Karpas-422 (cell line): ENCODE data around the gene COL16A1. TPM values are rescaled to one million over a fixed set of nuclear protein-coding genes. Genes with fewer than 3 reads are reported as not detected.

Source experiments
- DNase-seq: peaks from one replicate; pipeline ENCODE4 v3.0.0-alpha.2; 2015
- H2AFZ ChIP-seq: fragments of 200-600 bp; sonication (generic); 2 replicates; pipeline ENCODE4 v1.6.1; 2014; ENCODE audit warnings: antibody characterized with exemption, low read length, mixed read lengths
- H3K27ac ChIP-seq: fragments of 200-600 bp; sonication (generic); 2 replicates; pipeline ENCODE4 v1.5.1; 2014; ENCODE audit warnings: mild to moderate bottlenecking, low read length, moderate library complexity
- H3K27me3 ChIP-seq: fragments of 200-600 bp; sonication (generic); 2 replicates; pipeline ENCODE4 v1.6.1; 2014; ENCODE audit warnings: low read length, mixed read lengths
- H3K36me3 ChIP-seq: fragments of 200-600 bp; sonication (generic); 2 replicates; pipeline ENCODE4 v1.6.1; 2014; ENCODE audit warnings: low read length, mixed read lengths; ENCODE audit not compliant: insufficient read depth
- H3K4me1 ChIP-seq: fragments of 200-600 bp; sonication (generic); 2 replicates; pipeline ENCODE4 v1.6.1; 2014; ENCODE audit warnings: mild to moderate bottlenecking, low read length, mixed read lengths
- H3K4me2 ChIP-seq: fragments of 200-600 bp; sonication (generic); 2 replicates; pipeline ENCODE4 v1.6.1; 2014; ENCODE audit warnings: low read length, low read depth, mild to moderate bottlenecking; ENCODE audit not compliant: poor library complexity, severe bottlenecking
- H3K4me3 ChIP-seq: fragments of 200-600 bp; sonication (generic); 2 replicates; pipeline ENCODE4 v1.5.1; 2014; ENCODE audit warnings: mild to moderate bottlenecking, antibody characterized with exemption, low read length, mixed read lengths
- H3K79me2 ChIP-seq: fragments of 200-600 bp; sonication (generic); 2 replicates; pipeline ENCODE4 v1.6.1; 2014; ENCODE audit warnings: mild to moderate bottlenecking, low read length, mixed read lengths
- H3K9ac ChIP-seq: fragments of 200-600 bp; sonication (generic); 2 replicates; pipeline ENCODE4 v1.6.0; 2014; ENCODE audit warnings: low read length
- H3K9me2 ChIP-seq: fragments of 200-600 bp; sonication (generic), shearing (Covaris generic); replicated peaks from 2 replicates; pipeline ENCODE4 v1.6.0; 2014; ENCODE audit warnings: mild to moderate bottlenecking, low read length, moderate library complexity; ENCODE audit not compliant: insufficient read depth
- H3K9me3 ChIP-seq: fragments of 300-700, 200-600 bp; sonication (generic); 2 replicates; pipeline ENCODE4 v1.6.1; 2014; ENCODE audit warnings: low read length, mixed read lengths
- H4K20me1 ChIP-seq: fragments of 200-600 bp; sonication (generic); 2 replicates; pipeline ENCODE4 v1.6.1; 2014; ENCODE audit warnings: mild to moderate bottlenecking, antibody characterized with exemption, low read length, low read depth; ENCODE audit not compliant: insufficient read depth
- total RNA-seq: library from RNA; depleted of rRNA; stranded (reverse); fragments of >200 nt; shearing (Covaris generic); gene quantifications from 2 replicates; pipeline ENCODE4 v1.2.3, GENCODE V29; 2014; ENCODE audit warnings: low replicate concordance

COL16A1 gene
- total RNA-seq, 1 experiment from 2014 or later: not detected

DNA sequence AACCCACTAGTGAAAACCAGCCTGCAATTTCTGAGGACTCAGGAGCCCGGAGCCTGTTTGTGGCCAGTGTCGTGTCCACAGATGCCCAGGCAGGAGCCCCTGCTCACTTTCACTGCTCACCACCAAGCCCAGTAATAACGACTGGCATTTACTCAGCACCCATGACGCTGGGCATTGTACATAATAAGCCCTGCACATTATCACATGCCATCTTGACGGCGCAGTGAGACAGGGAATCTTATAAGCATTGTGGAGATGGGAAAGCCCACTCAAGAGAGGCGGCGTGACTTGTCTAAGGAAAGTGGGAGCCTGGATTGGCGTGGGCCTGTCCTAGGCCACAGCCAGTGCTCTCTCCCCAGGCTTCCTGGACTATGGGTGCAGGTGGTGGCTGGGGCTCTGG, 30.4 kb downstream of the COL16A1 start:
- no peaks in the 10 kb centered on the region for H3K79me2 ChIP-seq
- H3K36me3 ChIP-seq: no peaks in the 10 kb centered on the region
- H3K4me1 ChIP-seq: no peaks in the 10 kb centered on the region
- H3K9ac ChIP-seq: no peak overlapping the region
- H3K4me2 ChIP-seq: no peak overlapping the region
- no peak overlapping the region for H3K27ac ChIP-seq
- no peak overlapping the region for H3K4me3 ChIP-seq
- H4K20me1 ChIP-seq: no peaks in the 10 kb centered on the region
- H3K27me3 ChIP-seq: no peaks in the 10 kb centered on the region
- no peak for DNase-seq
- H3K9me2 ChIP-seq: no peaks in the 10 kb centered on the region
- no peak overlapping the region for H2AFZ ChIP-seq
- H3K9me3 ChIP-seq: no peaks in the 10 kb centered on the region

DNA sequence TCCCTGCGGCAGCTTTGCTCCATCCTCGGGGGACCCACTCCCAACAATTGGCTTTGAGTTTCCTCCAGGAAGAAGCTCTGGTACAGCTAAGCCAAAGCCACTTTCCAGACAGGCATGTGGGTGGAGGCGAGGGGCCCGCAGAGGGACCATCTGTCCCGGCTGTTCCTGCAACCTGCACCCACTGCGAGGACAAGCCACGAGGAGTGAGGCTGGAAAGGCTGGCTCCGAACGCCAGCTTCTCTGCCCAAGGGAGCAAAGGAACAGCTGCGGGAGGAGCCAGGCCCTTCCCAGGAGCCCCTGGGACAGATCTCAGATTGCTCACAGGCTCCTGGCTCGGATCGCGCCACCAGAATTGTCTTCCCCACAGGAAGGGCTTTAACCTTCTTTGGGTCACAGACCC, 30.8 kb downstream of the COL16A1 start:
- no peaks in the 10 kb centered on the region for H3K36me3 ChIP-seq
- no peak overlapping the region for H3K27ac ChIP-seq
- no peaks in the 10 kb centered on the region for H3K27me3 ChIP-seq
- no peak overlapping the region for H3K9ac ChIP-seq
- H3K4me2 ChIP-seq: no peak overlapping the region
- no peaks in the 10 kb centered on the region for H3K9me2 ChIP-seq
- H4K20me1 ChIP-seq: no peaks in the 10 kb centered on the region
- H3K4me3 ChIP-seq: no peak overlapping the region
- no peaks in the 10 kb centered on the region for H3K9me3 ChIP-seq
- no peaks in the 10 kb centered on the region for H3K4me1 ChIP-seq
- no peak for DNase-seq
- no peak overlapping the region for H2AFZ ChIP-seq
- H3K79me2 ChIP-seq: no peaks in the 10 kb centered on the region

- H4K20me1 ChIP-seq: no peaks in the 10 kb centered on the region
- DNase-seq: no peak
- no peaks in the 10 kb centered on the region for H3K4me1 ChIP-seq
- no peak overlapping the region for H2AFZ ChIP-seq
- no peak overlapping the region for H3K4me3 ChIP-seq
- H3K79me2 ChIP-seq: no peaks in the 10 kb centered on the region
- no peak overlapping the region for H3K27ac ChIP-seq
- H3K9me2 ChIP-seq: no peaks in the 10 kb centered on the region
- no peaks in the 10 kb centered on the region for H3K9me3 ChIP-seq
- no peak overlapping the region for H3K4me2 ChIP-seq
- H3K27me3 ChIP-seq: no peaks in the 10 kb centered on the region
- H3K36me3 ChIP-seq: no peaks in the 10 kb centered on the region
- no peak overlapping the region for H3K9ac ChIP-seq
These were observed 32.1 kb downstream of the COL16A1 start for GRCh38 chr1:31671561-31672201.

DNA sequence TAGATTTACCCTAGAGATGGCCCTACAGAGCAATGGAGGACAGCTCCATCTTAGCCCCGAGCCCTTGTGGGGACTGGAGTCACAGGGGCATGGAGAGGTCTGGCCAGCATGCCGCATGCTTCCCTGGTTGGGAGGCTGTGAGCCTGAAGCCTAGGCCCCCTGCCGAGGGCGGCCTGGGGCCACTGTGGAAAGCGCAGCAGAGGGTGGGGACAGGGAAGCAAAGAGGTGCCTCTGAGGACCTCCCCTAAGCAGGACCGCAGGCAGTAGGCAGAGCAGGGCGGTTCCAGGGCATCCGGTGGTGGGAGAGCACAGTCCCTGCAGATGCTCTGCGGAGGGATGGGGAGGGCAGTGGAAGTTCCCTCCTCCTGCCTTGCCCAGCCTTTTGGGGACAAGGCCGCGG, 32.7 kb downstream of the COL16A1 start:
- H3K9me3 ChIP-seq: no peaks in the 10 kb centered on the region
- no peaks in the 10 kb centered on the region for H3K4me1 ChIP-seq
- no peaks in the 10 kb centered on the region for H3K27me3 ChIP-seq

DNA sequence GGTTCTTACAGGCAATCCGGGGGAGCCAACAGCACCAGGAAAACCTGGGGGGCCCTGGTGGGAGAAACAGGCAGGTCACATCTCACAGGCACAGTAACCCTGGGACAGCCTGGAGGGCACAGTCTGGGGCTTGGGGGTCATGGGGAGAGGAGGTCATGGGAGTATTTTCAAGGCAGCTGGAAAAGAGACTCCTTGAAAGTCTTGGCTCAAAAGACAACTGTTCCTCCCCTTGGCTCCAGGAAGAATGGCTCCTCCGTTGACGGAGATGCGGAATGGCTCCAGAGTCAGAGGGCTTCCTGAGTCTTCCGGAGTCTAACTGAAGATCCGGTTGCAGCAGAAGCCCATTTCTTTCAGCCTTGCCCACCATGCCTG, 33.2 kb downstream of the COL16A1 start:
- no peak overlapping the region for H3K4me2 ChIP-seq
- H2AFZ ChIP-seq: no peak overlapping the region
- H3K4me3 ChIP-seq: no peak overlapping the region

More for the DNA sequence above, 32.7 kb downstream of the COL16A1 start:
- H3K9ac ChIP-seq: no peak overlapping the region
- no peak overlapping the region for H2AFZ ChIP-seq
- H4K20me1 ChIP-seq: no peaks in the 10 kb centered on the region
- DNase-seq: no peak
- H3K4me2 ChIP-seq: no peak overlapping the region
- H3K4me3 ChIP-seq: no peak overlapping the region
- H3K36me3 ChIP-seq: no peaks in the 10 kb centered on the region
- no peaks in the 10 kb centered on the region for H3K9me2 ChIP-seq
- H3K79me2 ChIP-seq: no peaks in the 10 kb centered on the region
- H3K27ac ChIP-seq: no peak overlapping the region

DNA sequence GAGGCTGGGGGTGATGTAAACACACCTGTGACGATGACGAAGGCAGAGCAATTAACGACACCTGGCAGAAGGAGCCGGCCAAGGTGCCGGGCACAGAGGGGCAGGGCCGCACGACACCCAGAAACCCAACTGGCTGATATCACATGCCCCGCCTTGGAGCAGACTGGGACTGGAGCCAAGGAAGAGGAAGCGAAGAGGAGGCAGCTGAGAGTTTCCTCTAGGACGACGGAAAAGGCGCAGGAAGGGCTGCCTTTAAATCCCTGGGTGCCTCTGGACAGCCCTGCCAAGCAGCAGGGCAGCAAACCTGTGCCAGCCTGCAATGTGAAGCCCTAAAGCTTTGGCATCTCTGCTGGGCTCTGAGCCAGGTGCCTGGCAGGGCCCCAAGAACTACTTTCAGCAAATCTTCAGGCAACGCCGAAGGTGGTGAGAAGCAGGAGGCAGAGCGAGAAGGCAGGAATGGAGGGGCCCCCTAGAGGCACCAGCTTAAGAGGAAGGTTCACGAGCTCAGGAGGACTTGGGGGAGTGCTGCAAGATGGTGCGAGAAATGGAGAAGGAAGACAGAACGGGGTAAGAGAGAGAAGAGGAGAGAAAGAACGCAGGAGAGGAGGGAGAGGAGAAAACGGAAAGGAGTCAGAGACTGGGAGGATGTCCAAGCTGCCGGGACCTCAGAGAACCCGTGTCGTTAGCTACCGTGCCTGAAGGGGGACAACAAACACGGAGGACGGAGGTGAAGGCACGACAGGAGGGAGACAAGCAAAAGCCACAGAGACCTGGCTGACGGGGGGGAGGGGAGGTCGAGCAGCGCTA, 33.8 kb downstream of the COL16A1 start:
- Histone ChIP-seq H3K9me2 (no peaks in the 10 kb centered on the region), H2AFZ (no peak overlapping the region), H4K20me1 (no peaks in the 10 kb centered on the region), H3K27ac (no peak overlapping the region), H3K4me1 (no peaks in the 10 kb centered on the region), H3K36me3 (no peaks in the 10 kb centered on the region), H3K79me2 (no peaks in the 10 kb centered on the region), H3K9ac (no peak overlapping the region), H3K27me3 (no peaks in the 10 kb centered on the region), H3K4me3 (no peak overlapping the region), H3K9me3 (no peaks in the 10 kb centered on the region), H3K4me2 (no peak overlapping the region)
- peak; percentile 58 for DNase-seq

More for the DNA sequence above, 33.2 kb downstream of the COL16A1 start:
- no peaks in the 10 kb centered on the region for H3K79me2 ChIP-seq
- no peak overlapping the region for H3K27ac ChIP-seq
- H3K9me3 ChIP-seq: no peaks in the 10 kb centered on the region
- no peaks in the 10 kb centered on the region for H3K27me3 ChIP-seq
- no peak for DNase-seq
- H3K9ac ChIP-seq: no peak overlapping the region
- H3K9me2 ChIP-seq: no peaks in the 10 kb centered on the region
- H3K4me1 ChIP-seq: no peaks in the 10 kb centered on the region
- no peaks in the 10 kb centered on the region for H4K20me1 ChIP-seq
- no peaks in the 10 kb centered on the region for H3K36me3 ChIP-seq

DNA sequence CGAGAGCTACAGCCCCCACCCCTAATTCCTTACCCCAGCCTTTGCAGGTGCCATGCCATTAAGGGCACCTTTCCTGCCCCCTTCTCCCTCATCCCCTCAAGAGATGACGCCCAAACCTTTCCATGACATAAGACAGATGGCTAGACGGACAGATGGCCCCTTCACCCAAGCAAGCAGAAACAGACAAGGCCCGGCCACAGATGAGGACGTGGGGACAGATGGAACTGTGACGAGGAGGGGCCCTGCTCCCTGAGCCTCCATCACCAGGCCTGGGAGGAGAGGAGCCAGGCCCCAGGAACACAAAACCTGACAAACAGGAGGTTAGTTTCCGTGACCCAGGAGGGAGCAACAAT, 34.4 kb downstream of the COL16A1 start:
- H3K27ac ChIP-seq: no peak overlapping the region
- no peak overlapping the region for H3K4me3 ChIP-seq
- no peak overlapping the region for H3K9ac ChIP-seq
- no peaks in the 10 kb centered on the region for H3K9me3 ChIP-seq
- no peaks in the 10 kb centered on the region for H3K27me3 ChIP-seq
- H2AFZ ChIP-seq: no peak overlapping the region
- no peaks in the 10 kb centered on the region for H4K20me1 ChIP-seq
- DNase-seq: no peak
- no peaks in the 10 kb centered on the region for H3K79me2 ChIP-seq
- no peaks in the 10 kb centered on the region for H3K36me3 ChIP-seq
- H3K4me2 ChIP-seq: no peak overlapping the region
- H3K4me1 ChIP-seq: no peaks in the 10 kb centered on the region
- no peaks in the 10 kb centered on the region for H3K9me2 ChIP-seq

- no peak overlapping the region for H2AFZ ChIP-seq
- H4K20me1 ChIP-seq: no peaks in the 10 kb centered on the region
- DNase-seq: no peak
- H3K4me1 ChIP-seq: no peaks in the 10 kb centered on the region
- H3K79me2 ChIP-seq: no peaks in the 10 kb centered on the region
- H3K9me3 ChIP-seq: no peaks in the 10 kb centered on the region
- H3K36me3 ChIP-seq: no peaks in the 10 kb centered on the region
- no peaks in the 10 kb centered on the region for H3K9me2 ChIP-seq
- no peak overlapping the region for H3K27ac ChIP-seq
- H3K4me2 ChIP-seq: no peak overlapping the region
- H3K4me3 ChIP-seq: no peak overlapping the region
- H3K27me3 ChIP-seq: no peaks in the 10 kb centered on the region
- no peak overlapping the region for H3K9ac ChIP-seq
These were observed 35.4 kb downstream of the COL16A1 start for GRCh38 chr1:31668303-31668883.
